ENCODE results near the gene LRRC9. TPM values are rescaled to one million over a fixed set of nuclear protein-coding genes. Genes with fewer than 3 reads are reported as not detected.
"Not testable (repeated sequence)": the region's sequence is repeated elsewhere in the genome, so short reads cannot be mapped to it uniquely, and the experiment has no call there.

The LRRC9 gene
- total and polyA plus RNA-seq, 2 of the 13 experiments (the other 11 are each of a cell fraction or from before 2014, with no cell fraction given) = 0.08 to 0.18 TPM

GRCh38 chr14:59936145-59936544 is 16.2 kb downstream of the LRRC9 start (continued):
- TF ChIP-seq, protein P1, sequence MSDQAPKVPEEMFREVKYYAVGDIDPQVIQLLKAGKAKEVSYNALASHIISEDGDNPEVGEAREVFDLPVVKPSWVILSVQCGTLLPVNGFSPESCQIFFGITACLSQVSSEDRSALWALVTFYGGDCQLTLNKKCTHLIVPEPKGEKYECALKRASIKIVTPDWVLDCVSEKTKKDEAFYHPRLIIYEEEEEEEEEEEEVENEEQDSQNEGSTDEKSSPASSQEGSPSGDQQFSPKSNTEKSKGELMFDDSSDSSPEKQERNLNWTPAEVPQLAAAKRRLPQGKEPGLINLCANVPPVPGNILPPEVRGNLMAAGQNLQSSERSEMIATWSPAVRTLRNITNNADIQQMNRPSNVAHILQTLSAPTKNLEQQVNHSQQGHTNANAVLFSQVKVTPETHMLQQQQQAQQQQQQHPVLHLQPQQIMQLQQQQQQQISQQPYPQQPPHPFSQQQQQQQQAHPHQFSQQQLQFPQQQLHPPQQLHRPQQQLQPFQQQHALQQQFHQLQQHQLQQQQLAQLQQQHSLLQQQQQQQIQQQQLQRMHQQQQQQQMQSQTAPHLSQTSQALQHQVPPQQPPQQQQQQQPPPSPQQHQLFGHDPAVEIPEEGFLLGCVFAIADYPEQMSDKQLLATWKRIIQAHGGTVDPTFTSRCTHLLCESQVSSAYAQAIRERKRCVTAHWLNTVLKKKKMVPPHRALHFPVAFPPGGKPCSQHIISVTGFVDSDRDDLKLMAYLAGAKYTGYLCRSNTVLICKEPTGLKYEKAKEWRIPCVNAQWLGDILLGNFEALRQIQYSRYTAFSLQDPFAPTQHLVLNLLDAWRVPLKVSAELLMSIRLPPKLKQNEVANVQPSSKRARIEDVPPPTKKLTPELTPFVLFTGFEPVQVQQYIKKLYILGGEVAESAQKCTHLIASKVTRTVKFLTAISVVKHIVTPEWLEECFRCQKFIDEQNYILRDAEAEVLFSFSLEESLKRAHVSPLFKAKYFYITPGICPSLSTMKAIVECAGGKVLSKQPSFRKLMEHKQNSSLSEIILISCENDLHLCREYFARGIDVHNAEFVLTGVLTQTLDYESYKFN (CRISPR knock-in tag; conservative IDR thresholded peaks at IDR 0.05) = no peak
- TF ChIP-seq ZNF292 (CRISPR knock-in tag; IDR thresholded peaks at IDR 0.05; ENCODE audit: borderline replicate concordance, low read depth) = no peak
- no peak for TF ChIP-seq HES4 (CRISPR knock-in tag; IDR thresholded peaks at IDR 0.05; ENCODE audit: borderline replicate concordance)
- no peak for TF ChIP-seq TBX3 (IDR thresholded peaks at IDR 0.05; ENCODE audit: borderline replicate concordance)
- TF ChIP-seq CC2D1A (CRISPR knock-in tag; IDR thresholded peaks at IDR 0.05) = no peak
- TF ChIP-seq NCOA2 (CRISPR knock-in tag; IDR thresholded peaks at IDR 0.05) = no peak

- ChIA-PET POLR2A (no interaction called here), CTCF (ENCODE audit: low intra/inter-chr PET ratio, low total read pairs) (no interaction called here)
- H3K4me1 ChIP-seq (ENCODE audit: insufficient read depth, low read length) = no peaks in the 10 kb centered on the region
- intact Hi-C loops (cut with micrococcal nuclease; ENCODE audit: unreplicated experiment) = no loop called here
- in situ Hi-C loops (cut with HindIII; ENCODE audit: extremely low pct_ligation_motif_present, low pct_unique_long_range_greater_than_20kb) = no loop called here
- TF ChIP-seq FOXK2 (IDR thresholded peaks at IDR 0.05) (no peak), ZNF256 (CRISPR knock-in tag; conservative IDR thresholded peaks at IDR 0.05) (no peak), CENPX (CRISPR knock-in tag; IDR thresholded peaks at IDR 0.05) (no peak)
- TF ChIP-seq, protein P2, sequence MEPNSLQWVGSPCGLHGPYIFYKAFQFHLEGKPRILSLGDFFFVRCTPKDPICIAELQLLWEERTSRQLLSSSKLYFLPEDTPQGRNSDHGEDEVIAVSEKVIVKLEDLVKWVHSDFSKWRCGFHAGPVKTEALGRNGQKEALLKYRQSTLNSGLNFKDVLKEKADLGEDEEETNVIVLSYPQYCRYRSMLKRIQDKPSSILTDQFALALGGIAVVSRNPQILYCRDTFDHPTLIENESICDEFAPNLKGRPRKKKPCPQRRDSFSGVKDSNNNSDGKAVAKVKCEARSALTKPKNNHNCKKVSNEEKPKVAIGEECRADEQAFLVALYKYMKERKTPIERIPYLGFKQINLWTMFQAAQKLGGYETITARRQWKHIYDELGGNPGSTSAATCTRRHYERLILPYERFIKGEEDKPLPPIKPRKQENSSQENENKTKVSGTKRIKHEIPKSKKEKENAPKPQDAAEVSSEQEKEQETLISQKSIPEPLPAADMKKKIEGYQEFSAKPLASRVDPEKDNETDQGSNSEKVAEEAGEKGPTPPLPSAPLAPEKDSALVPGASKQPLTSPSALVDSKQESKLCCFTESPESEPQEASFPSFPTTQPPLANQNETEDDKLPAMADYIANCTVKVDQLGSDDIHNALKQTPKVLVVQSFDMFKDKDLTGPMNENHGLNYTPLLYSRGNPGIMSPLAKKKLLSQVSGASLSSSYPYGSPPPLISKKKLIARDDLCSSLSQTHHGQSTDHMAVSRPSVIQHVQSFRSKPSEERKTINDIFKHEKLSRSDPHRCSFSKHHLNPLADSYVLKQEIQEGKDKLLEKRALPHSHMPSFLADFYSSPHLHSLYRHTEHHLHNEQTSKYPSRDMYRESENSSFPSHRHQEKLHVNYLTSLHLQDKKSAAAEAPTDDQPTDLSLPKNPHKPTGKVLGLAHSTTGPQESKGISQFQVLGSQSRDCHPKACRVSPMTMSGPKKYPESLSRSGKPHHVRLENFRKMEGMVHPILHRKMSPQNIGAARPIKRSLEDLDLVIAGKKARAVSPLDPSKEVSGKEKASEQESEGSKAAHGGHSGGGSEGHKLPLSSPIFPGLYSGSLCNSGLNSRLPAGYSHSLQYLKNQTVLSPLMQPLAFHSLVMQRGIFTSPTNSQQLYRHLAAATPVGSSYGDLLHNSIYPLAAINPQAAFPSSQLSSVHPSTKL (CRISPR knock-in tag; IDR thresholded peaks at IDR 0.05) = no peak
- H3K36me3 ChIP-seq (replicated peaks in 1 of 2; ENCODE audit: control insufficient read depth in 1 of 2, insufficient read depth in 2 of 2, low read length in 2 of 2) = no peaks in the 10 kb centered on the region
- no peak for DNase-seq (ENCODE audit: low spot score)
- FAIRE-seq = no peak
- H3K79me2 ChIP-seq (ENCODE audit: insufficient read depth, low read length) = no peaks in the 10 kb centered on the region
- H2AFZ ChIP-seq (ENCODE audit: low read length) = no peak overlapping the region
- no peak overlapping the region for H3K9ac ChIP-seq (ENCODE audit: insufficient read depth, low read depth, low read length)
- H3K4me3 ChIP-seq (replicated peaks in 1 of 3; ENCODE audit: insufficient read depth in 1 of 3, low read depth in 2 of 3, low read length in 3 of 3) = no peak overlapping the region
- 21% methylated on average over 3 of the region's 3 CpGs for WGBS (ENCODE audit: low lambda C conversion rate)
- H3K27ac ChIP-seq (ENCODE audit: extremely low read length, insufficient read depth, low read length) = no peak overlapping the region
- H3K9me3 ChIP-seq (ENCODE audit: low read length) = no peaks in the 10 kb centered on the region
- no peak for ATAC-seq
- BruUV-seq (replicated peaks) = no TSS peak
- no peak overlapping the region for H3K4me2 ChIP-seq (ENCODE audit: low read depth, low read length)
- no peaks in the 10 kb centered on the region; a peak in 1 of 5 replicates for H3K27me3 ChIP-seq (ENCODE audit: control insufficient read depth in 1 of 2, insufficient read depth in 2 of 2, low read length in 2 of 2)
- H4K20me1 ChIP-seq (ENCODE audit: insufficient read depth, low read length) = no peaks in the 10 kb centered on the region
Measured at GRCh38 chr14:59939828-59940227, 19.9 kb downstream of the LRRC9 start.

- in situ Hi-C loops (cut with HindIII; ENCODE audit: extremely low pct_ligation_motif_present, low pct_unique_long_range_greater_than_20kb); H3K4me1 ChIP-seq (ENCODE audit: insufficient read depth, low read length); POLR2A ChIA-PET; ATAC-seq; H3K4me2 ChIP-seq (ENCODE audit: low read depth, low read length); H3K27ac ChIP-seq (ENCODE audit: extremely low read length, insufficient read depth, low read length); H3K79me2 ChIP-seq (ENCODE audit: insufficient read depth, low read length); intact Hi-C loops (cut with micrococcal nuclease; ENCODE audit: unreplicated experiment); FAIRE-seq; H3K4me3 ChIP-seq (replicated peaks in 1 of 3; ENCODE audit: insufficient read depth in 1 of 3, low read depth in 2 of 3, low read length in 3 of 3); H3K27me3 ChIP-seq (ENCODE audit: control insufficient read depth in 1 of 2, insufficient read depth in 2 of 2, low read length in 2 of 2); H3K36me3 ChIP-seq (replicated peaks in 1 of 2; ENCODE audit: control insufficient read depth in 1 of 2, insufficient read depth in 2 of 2, low read length in 2 of 2); DNase-seq (ENCODE audit: low spot score); H3K9ac ChIP-seq (ENCODE audit: insufficient read depth, low read depth, low read length); H4K20me1 ChIP-seq (ENCODE audit: insufficient read depth, low read length); CTCF ChIA-PET (ENCODE audit: low intra/inter-chr PET ratio, low total read pairs); H2AFZ ChIP-seq (ENCODE audit: low read length); H3K9me3 ChIP-seq (ENCODE audit: low read length); BruUV-seq (replicated peaks): not testable (repeated sequence)
- 42% methylated on average over 10 of the region's 10 CpGs for WGBS (ENCODE audit: low lambda C conversion rate)
Measured at GRCh38 chr14:59942296-59942862, 22.4 kb downstream of the LRRC9 start.

Data from HepG2 (cell line).